Trophoblast cell (in vitro differentiated cells and primary cell): ENCODE results near the gene SH3BP4. TPM values are rescaled to one million over a fixed set of nuclear protein-coding genes. Genes with fewer than 3 reads are reported as not detected.

Source experiments
- DNase-seq, 2 donors: peaks; one replicate each; pipeline ENCODE4 v3.0.0-alpha.2; 2016
- H2AFZ ChIP-seq: 2 replicates; pipeline ENCODE4 v1.6.1; 2013; ENCODE audit warnings: low read length, moderate library complexity, mild to moderate bottlenecking; ENCODE audit not compliant: insufficient read depth, poor library complexity
- H2AK5ac ChIP-seq: 2 replicates; pipeline ENCODE4 v1.6.1; 2013; ENCODE audit warnings: mild to moderate bottlenecking, low read length
- H2BK120ac ChIP-seq: 2 replicates; pipeline ENCODE4 v1.6.1; 2013; ENCODE audit warnings: low read length, mild to moderate bottlenecking, moderate library complexity; ENCODE audit not compliant: insufficient read depth, poor library complexity
- H2BK12ac ChIP-seq: 2 replicates; pipeline ENCODE4 v1.6.1; 2013; ENCODE audit warnings: mild to moderate bottlenecking, low read length, moderate library complexity
- H2BK5ac ChIP-seq: 2 replicates; pipeline ENCODE4 v1.6.1; 2013; ENCODE audit warnings: low read length, low read depth, moderate library complexity, mild to moderate bottlenecking; ENCODE audit not compliant: poor library complexity
- H3K14ac ChIP-seq: 2 replicates; pipeline ENCODE4 v1.6.1; 2013; ENCODE audit warnings: mild to moderate bottlenecking, low read length
- H3K18ac ChIP-seq: 2 replicates; pipeline ENCODE4 v1.6.1; 2013; ENCODE audit warnings: mild to moderate bottlenecking, low read length
- H3K23ac ChIP-seq: 2 replicates; pipeline ENCODE4 v1.6.1; 2013; ENCODE audit warnings: low read length
- H3K27ac ChIP-seq: 2 replicates; pipeline ENCODE4 v1.5.1; 2013; ENCODE audit warnings: low read depth, mild to moderate bottlenecking, inconsistent platforms, low read length, moderate library complexity
- H3K27me3 ChIP-seq: 2 replicates; pipeline ENCODE4 v1.6.1; 2013; ENCODE audit warnings: inconsistent platforms, mild to moderate bottlenecking, low read length, moderate library complexity; ENCODE audit not compliant: insufficient read depth
- H3K36me3 ChIP-seq, 2 experiments: 1 replicate in 1 of 2; 2 replicates in 1 of 2; pipeline ENCODE4 v1.6.1; 2013; ENCODE audit warnings: low read length in 2 of 2, mild to moderate bottlenecking in 2 of 2, moderate library complexity in 1 of 2; ENCODE audit not compliant: insufficient read depth in 2 of 2, control insufficient read depth in 1 of 2
- H3K4ac ChIP-seq: 2 replicates; pipeline ENCODE4 v1.6.1; 2013; ENCODE audit warnings: low read depth, mild to moderate bottlenecking, low read length, moderate library complexity
- H3K4me1 ChIP-seq, 2 experiments: 1 replicate in 1 of 2; 2 replicates in 1 of 2; pipeline ENCODE4 v1.6.1; 2013; ENCODE audit warnings: low read length in 2 of 2, mild to moderate bottlenecking in 2 of 2, moderate library complexity in 1 of 2; ENCODE audit not compliant: insufficient read depth in 2 of 2, control insufficient read depth in 1 of 2
- H3K4me2 ChIP-seq: 2 replicates; pipeline ENCODE4 v1.6.1; 2013; ENCODE audit warnings: inconsistent platforms, mild to moderate bottlenecking, low read length, moderate library complexity
- H3K4me3 ChIP-seq: 2 replicates; pipeline ENCODE4 v1.5.1; 2013; ENCODE audit warnings: mild to moderate bottlenecking, low read depth, low read length, inconsistent platforms
- H3K79me1 ChIP-seq: one replicate; pipeline ENCODE4 v1.6.1; 2013; ENCODE audit warnings: low read length
- H3K79me2 ChIP-seq: 2 replicates; pipeline ENCODE4 v1.6.1; 2013; ENCODE audit warnings: low read length, mild to moderate bottlenecking; ENCODE audit not compliant: control insufficient read depth, insufficient read depth, poor library complexity
- H3K9ac ChIP-seq: 2 replicates; pipeline ENCODE4 v1.6.1; 2013; ENCODE audit warnings: mild to moderate bottlenecking, low read length
- H3K9me3 ChIP-seq: 2 replicates; pipeline ENCODE4 v1.6.1; 2013; ENCODE audit warnings: low read depth, mild to moderate bottlenecking, control low read depth, inconsistent platforms, low read length; ENCODE audit not compliant: insufficient read depth
- H4K12ac ChIP-seq: 2 replicates; pipeline ENCODE4 v1.6.1; 2013; ENCODE audit warnings: low read depth, mild to moderate bottlenecking, low read length, moderate library complexity
- H4K8ac ChIP-seq: 2 replicates; pipeline ENCODE4 v1.6.1; 2013; ENCODE audit warnings: low read depth, mild to moderate bottlenecking, low read length, moderate library complexity
- H4K91ac ChIP-seq: one replicate; pipeline ENCODE4 v1.6.1; 2013; ENCODE audit warnings: low read depth, mild to moderate bottlenecking, low read length, moderate library complexity
- WGBS: extraction: QIAGEN DNeasy Blood & Tissue Kit; methylation state at CpG from one replicate; pipeline ENCODE4 v1.1.7; 2013; ENCODE audit warnings: missing lambda C conversion rate; ENCODE audit not compliant: insufficient read length, insufficient coverage; ENCODE audit errors: extremely low coverage; 5-methylcytosine and 5-hydroxymethylcytosine counted together
- polyA plus RNA-seq: library from polyadenylated mRNA; stranded (reverse); fragments of 200-250 nt; gene quantifications from 2 replicates; pipeline ENCODE4 v1.2.3, GENCODE V29; 2013

The SH3BP4 gene
- polyA plus RNA-seq, result 35.4 and 36.3 TPM in 2 replicates

- H2BK120ac ChIP-seq, result peak within 1 kb of the TSS; percentile 52
- H3K14ac ChIP-seq, result peak within 1 kb of the TSS; percentile 83
- peak within 1 kb of the TSS; percentile 90 for H4K12ac ChIP-seq
- peak within 1 kb of the TSS; percentile 88 for H3K9ac ChIP-seq
- peak within 1 kb of the TSS; percentile 87 for H3K4me3 ChIP-seq
- H3K9me3 ChIP-seq, result peaks cover 2% of the 10 kb centered on the region
- H3K27me3 ChIP-seq, result no peaks in the 10 kb centered on the region
- H2BK12ac ChIP-seq, result peak within 1 kb of the TSS; percentile 55
- H3K27ac ChIP-seq, result peak within 1 kb of the TSS; percentile 25
- peak within 1 kb of the TSS; percentile 82 for H4K91ac ChIP-seq
- H2BK5ac ChIP-seq, result peak within 1 kb of the TSS; percentile 50
- H3K23ac ChIP-seq, result no peak within 1 kb of the TSS
- peak; percentile 50 to 74 for DNase-seq
- H3K36me3 ChIP-seq, result peaks cover 0 to 5% of the 10 kb centered on the region in 2 experiments
- WGBS, result no CpG with 5 or more reads among the region's 88 CpGs
- peaks cover 13 to 29% of the 10 kb centered on the region in 2 experiments for H3K4me1 ChIP-seq
- H3K79me1 ChIP-seq, result peaks cover 24% of the 10 kb centered on the region
- peak within 1 kb of the TSS; percentile 63 for H4K8ac ChIP-seq
- H2AFZ ChIP-seq, result peak within 1 kb of the TSS; percentile 80
- H3K4me2 ChIP-seq, result peak within 1 kb of the TSS; percentile 72
- H3K4ac ChIP-seq, result peak within 1 kb of the TSS; percentile 43
- H3K18ac ChIP-seq, result peak within 1 kb of the TSS; percentile 90
- peaks cover 24% of the 10 kb centered on the region for H3K79me2 ChIP-seq
- H2AK5ac ChIP-seq, result peak within 1 kb of the TSS; percentile 44
These were observed at the start of gene SH3BP4 for GRCh38 chr2:234951664-234952269. SH3BP4 (plus strand) TSS chr2:234952017; CDS start chr2:235035003, 82,986 bp downstream.

GRCh38 chr2:234904785-234905184 lies 47.0 kb upstream of the SH3BP4 start:
- Histone ChIP-seq H3K36me3 (no peaks in the 10 kb centered on the region), H2BK120ac (no peak overlapping the region), H3K27ac (no peak overlapping the region), H2AFZ (no peak overlapping the region), H3K23ac (no peak overlapping the region), H4K91ac (no peak overlapping the region), H3K27me3 (no peaks in the 10 kb centered on the region), H3K14ac (no peak overlapping the region), H4K12ac (no peak overlapping the region), H4K8ac (no peak overlapping the region), H3K18ac (no peak overlapping the region), H3K4me3 (no peak overlapping the region), H2BK12ac (no peak overlapping the region), H3K4me1 (peaks cover 2% of the 10 kb centered on the region in 2 experiments), H3K4ac (no peak overlapping the region), H3K79me2 (no peaks in the 10 kb centered on the region), H3K9me3 (no peaks in the 10 kb centered on the region), H2AK5ac (no peak overlapping the region), H3K79me1 (no peaks in the 10 kb centered on the region), H3K9ac (no peak overlapping the region), H3K4me2 (no peak overlapping the region), H2BK5ac (no peak overlapping the region)
- no peak for DNase-seq
- WGBS, result no CpG with 5 or more reads among the region's 2 CpGs

- H3K14ac ChIP-seq, result no peak overlapping the region
- H4K8ac ChIP-seq, result no peak overlapping the region
- H3K18ac ChIP-seq, result no peak overlapping the region
- H3K27ac ChIP-seq, result no peak overlapping the region
- H3K4me1 ChIP-seq, result peaks cover 2% of the 10 kb centered on the region in 2 experiments
- H2BK5ac ChIP-seq, result no peak overlapping the region
- no peak overlapping the region for H3K23ac ChIP-seq
- no peak overlapping the region for H2BK120ac ChIP-seq
- no peaks in the 10 kb centered on the region for H3K27me3 ChIP-seq
- WGBS, result 75% methylated on average over 1 of the region's 12 CpGs
- H3K36me3 ChIP-seq, result no peaks in the 10 kb centered on the region
- no peaks in the 10 kb centered on the region for H3K79me2 ChIP-seq
- no peak overlapping the region for H2BK12ac ChIP-seq
- H4K91ac ChIP-seq, result no peak overlapping the region
- no peak overlapping the region for H3K4ac ChIP-seq
- no peaks in the 10 kb centered on the region for H3K9me3 ChIP-seq
- H2AK5ac ChIP-seq, result no peak overlapping the region
- no peak overlapping the region for H2AFZ ChIP-seq
- no peak overlapping the region for H4K12ac ChIP-seq
- H3K4me2 ChIP-seq, result no peak overlapping the region
- H3K79me1 ChIP-seq, result no peaks in the 10 kb centered on the region
- no peak overlapping the region for H3K4me3 ChIP-seq
- H3K9ac ChIP-seq, result no peak overlapping the region
- no peak for DNase-seq
These were observed 46.1 kb upstream of the SH3BP4 start for GRCh38 chr2:234905547-234906265.

- no peaks in the 10 kb centered on the region for H3K79me1 ChIP-seq
- H4K8ac ChIP-seq, result no peak overlapping the region
- no peak overlapping the region for H3K4me2 ChIP-seq
- no peak overlapping the region for H3K27ac ChIP-seq
- H3K36me3 ChIP-seq, result no peaks in the 10 kb centered on the region
- H3K27me3 ChIP-seq, result no peaks in the 10 kb centered on the region
- H3K23ac ChIP-seq, result no peak overlapping the region
- H3K4ac ChIP-seq, result no peak overlapping the region
- no peak overlapping the region for H3K9ac ChIP-seq
- no peak overlapping the region for H3K14ac ChIP-seq
- H2BK5ac ChIP-seq, result no peak overlapping the region
- H4K12ac ChIP-seq, result no peak overlapping the region
- DNase-seq, result no peak
- H2BK120ac ChIP-seq, result no peak overlapping the region
- H3K79me2 ChIP-seq, result no peaks in the 10 kb centered on the region
- H3K18ac ChIP-seq, result no peak overlapping the region
- H3K9me3 ChIP-seq, result no peaks in the 10 kb centered on the region
- no peak overlapping the region for H2BK12ac ChIP-seq
- H3K4me3 ChIP-seq, result no peak overlapping the region
- no peak overlapping the region for H2AFZ ChIP-seq
- WGBS, result no CpG with 5 or more reads among the region's 3 CpGs
- no peak overlapping the region for H4K91ac ChIP-seq
- H2AK5ac ChIP-seq, result no peak overlapping the region
- H3K4me1 ChIP-seq, result peaks cover 3% of the 10 kb centered on the region in 2 experiments
These were observed 41.6 kb upstream of the SH3BP4 start for GRCh38 chr2:234910186-234910679.
